Measurements from ENCODE around the gene SUN1. TPM values are rescaled to one million over a fixed set of nuclear protein-coding genes. Genes with fewer than 3 reads are reported as not detected.

Gene SUN1
- total RNA-seq, 2 experiments from 2014 or later: 83.4 to 105 TPM

DNA sequence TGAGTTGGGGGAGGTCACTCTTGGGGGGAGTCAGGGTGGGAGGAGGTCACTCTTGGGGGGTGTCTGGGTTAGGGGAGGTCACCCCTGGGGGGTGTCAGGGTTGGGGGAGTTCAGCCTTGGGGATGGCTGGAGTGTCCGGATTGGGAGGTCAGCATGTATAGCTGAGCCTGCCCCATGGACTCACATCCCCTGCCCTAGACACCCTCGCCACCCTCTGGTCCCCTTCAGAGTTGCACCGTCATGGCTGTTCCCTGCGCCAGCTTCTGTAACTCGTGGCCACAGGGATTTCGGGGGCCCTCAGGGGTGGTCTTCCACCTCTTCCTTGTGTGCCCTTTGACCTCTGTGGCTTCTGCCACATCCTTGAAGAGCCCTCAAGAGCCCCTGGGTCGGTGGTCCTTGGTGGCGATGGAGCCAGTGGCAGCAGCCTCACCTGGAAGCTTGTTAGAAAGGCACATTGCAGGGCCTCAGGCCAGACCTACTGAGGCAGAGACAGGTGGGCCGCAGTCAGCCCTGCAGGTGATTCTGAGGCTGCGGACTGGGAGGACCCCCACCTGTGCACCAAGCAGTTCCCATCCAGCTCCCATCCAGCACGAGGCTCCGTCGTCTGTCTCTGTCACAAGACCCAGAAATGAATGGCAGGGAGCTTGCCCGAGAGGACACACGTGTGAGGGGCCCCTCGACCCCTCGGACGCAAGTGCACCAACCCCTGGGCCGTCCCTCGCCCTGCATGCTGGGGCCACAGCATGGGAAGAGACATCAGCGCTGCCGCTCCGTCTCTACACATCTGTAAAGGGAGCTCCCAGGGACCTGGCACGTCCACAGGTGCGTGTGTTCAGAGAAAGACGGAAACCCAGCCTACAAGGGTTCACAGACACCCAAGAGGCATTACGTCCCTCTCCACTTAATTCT is 44.7 kb upstream of the SUN1 start:
- DNase-seq (ENCODE audit: low spot score): no peak
- Histone ChIP-seq H3K4me3 (ENCODE audit: low read depth, low read length, poor library complexity, severe bottlenecking) (no peak overlapping the region), H3K79me2 (ENCODE audit: insufficient read depth, low read depth, low read length) (no peaks in the 10 kb centered on the region), H3K4me2 (ENCODE audit: low read length) (no peak overlapping the region), H3K9me3 (ENCODE audit: low read length) (no peaks in the 10 kb centered on the region), H3K36me3 (ENCODE audit: insufficient read depth, low read length) (peaks cover 72% of the 10 kb centered on the region), H4K20me1 (ENCODE audit: insufficient read depth, low read length) (no peaks in the 10 kb centered on the region), H2AFZ (ENCODE audit: low read length) (no peak overlapping the region), H3K9me2 (ENCODE audit: insufficient read depth, low read length) (no peaks in the 10 kb centered on the region), H3K27ac (ENCODE audit: low read depth, low read length, poor library complexity, severe bottlenecking) (no peak overlapping the region), H3K4me1 (ENCODE audit: insufficient read depth, low read length, poor library complexity, severe bottlenecking) (no peaks in the 10 kb centered on the region)
- POLR2A ChIA-PET: no interaction called here
- BruUV-seq (replicated peaks): no TSS peak
- CTCF ChIA-PET (ENCODE audit: unreplicated experiment): no interaction called here
- TF ChIP-seq CTCF (conservative IDR thresholded peaks at IDR 0.05; ENCODE audit: low read length) (no peak), EZH2phosphoT487 (IDR thresholded peaks at IDR 0.05; ENCODE audit: borderline replicate concordance, low read depth, low read length) (no peak)
- intact Hi-C loops (cut with micrococcal nuclease; ENCODE audit: unreplicated experiment): no loop called here

DNA sequence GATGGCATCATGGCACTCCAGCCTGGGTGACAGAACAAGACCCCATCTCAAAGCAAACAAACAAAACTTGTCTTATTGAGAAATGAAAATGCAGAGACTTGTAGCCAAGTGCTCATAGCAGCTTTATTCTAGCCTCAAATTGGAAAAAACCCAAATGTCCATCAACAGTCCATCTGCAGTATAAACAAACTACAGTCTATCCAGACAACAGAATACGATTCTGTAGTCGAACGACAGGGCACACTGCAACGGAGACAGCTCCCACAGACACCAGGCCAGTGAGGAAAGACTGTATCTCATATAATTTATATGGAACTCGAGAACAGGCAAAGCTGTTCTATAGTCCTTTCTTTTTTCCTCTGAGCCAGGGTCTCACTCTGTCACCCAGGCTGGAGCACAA is 40.8 kb upstream of the SUN1 start:
- no TSS peak for BruUV-seq (replicated peaks)
- Histone ChIP-seq H3K79me2 (ENCODE audit: insufficient read depth, low read depth, low read length) (no peaks in the 10 kb centered on the region), H3K36me3 (ENCODE audit: insufficient read depth, low read length) (peaks cover 34% of the 10 kb centered on the region), H3K9me3 (ENCODE audit: low read length) (no peaks in the 10 kb centered on the region), H3K4me1 (ENCODE audit: insufficient read depth, low read length, poor library complexity, severe bottlenecking) (no peaks in the 10 kb centered on the region), H3K27ac (ENCODE audit: low read depth, low read length, poor library complexity, severe bottlenecking) (no peak overlapping the region), H3K4me3 (ENCODE audit: low read depth, low read length, poor library complexity, severe bottlenecking) (no peak overlapping the region), H3K9me2 (ENCODE audit: insufficient read depth, low read length) (no peaks in the 10 kb centered on the region), H4K20me1 (ENCODE audit: insufficient read depth, low read length) (no peaks in the 10 kb centered on the region), H3K4me2 (ENCODE audit: low read length) (no peak overlapping the region), H2AFZ (ENCODE audit: low read length) (no peak overlapping the region)
- no peak for DNase-seq (ENCODE audit: low spot score)
- POLR2A ChIA-PET: interaction anchor here (0.6 kb wide), 1 partner anchor 533 kb away, joined by 6 read pairs; no protein-coding TSS in a partner anchor
- CTCF ChIA-PET (ENCODE audit: unreplicated experiment): no interaction called here
- TF ChIP-seq CTCF (conservative IDR thresholded peaks at IDR 0.05; ENCODE audit: low read length) (no peak), EZH2phosphoT487 (IDR thresholded peaks at IDR 0.05; ENCODE audit: borderline replicate concordance, low read depth, low read length) (no peak)
- intact Hi-C loops (cut with micrococcal nuclease; ENCODE audit: unreplicated experiment): no loop called here

DNA sequence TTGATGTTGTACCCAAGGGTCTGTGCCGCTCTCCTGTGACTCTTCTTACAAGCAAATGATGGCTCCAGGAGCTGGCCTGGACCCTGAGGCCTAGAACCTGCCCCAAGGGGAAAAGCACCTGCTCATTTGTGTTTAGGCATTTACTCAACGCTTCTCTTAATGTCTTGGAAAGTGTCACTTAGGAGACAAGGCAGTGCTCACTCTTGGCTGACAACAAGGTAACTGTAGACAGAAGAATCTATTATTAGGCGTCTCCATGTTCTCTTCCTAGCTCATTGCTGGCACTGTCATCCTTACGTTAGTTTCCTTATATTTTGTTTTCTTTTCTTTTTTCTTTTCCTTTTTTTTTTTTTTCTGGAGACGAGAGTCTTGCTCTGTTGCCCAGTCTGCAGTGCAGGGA is 38.1 kb upstream of the SUN1 start:
- intact Hi-C loops (cut with micrococcal nuclease; ENCODE audit: unreplicated experiment): no loop called here
- Histone ChIP-seq H3K36me3 (ENCODE audit: insufficient read depth, low read length) (peaks cover 13% of the 10 kb centered on the region), H4K20me1 (ENCODE audit: insufficient read depth, low read length) (no peaks in the 10 kb centered on the region), H3K9me3 (ENCODE audit: low read length) (no peaks in the 10 kb centered on the region), H3K9me2 (ENCODE audit: insufficient read depth, low read length) (no peaks in the 10 kb centered on the region), H3K4me2 (ENCODE audit: low read length) (no peak overlapping the region), H3K4me3 (ENCODE audit: low read depth, low read length, poor library complexity, severe bottlenecking) (no peak overlapping the region), H2AFZ (ENCODE audit: low read length) (no peak overlapping the region), H3K27ac (ENCODE audit: low read depth, low read length, poor library complexity, severe bottlenecking) (no peak overlapping the region), H3K79me2 (ENCODE audit: insufficient read depth, low read depth, low read length) (no peaks in the 10 kb centered on the region), H3K4me1 (ENCODE audit: insufficient read depth, low read length, poor library complexity, severe bottlenecking) (no peaks in the 10 kb centered on the region)
- TF ChIP-seq CTCF (conservative IDR thresholded peaks at IDR 0.05; ENCODE audit: low read length) (no peak), EZH2phosphoT487 (IDR thresholded peaks at IDR 0.05; ENCODE audit: borderline replicate concordance, low read depth, low read length) (no peak)
- DNase-seq (ENCODE audit: low spot score): no peak
- ChIA-PET CTCF (ENCODE audit: unreplicated experiment) (no interaction called here), POLR2A (no interaction called here)
- no TSS peak for BruUV-seq (replicated peaks)
